ENCODE measurements around the gene ZFYVE19.

ZFYVE19 gene

GRCh38 chr15:40785814-40786213 lies 21.1 kb upstream of the ZFYVE19 start:
- no peaks in the 10 kb centered on the region for H3K27me3 ChIP-seq (ENCODE audit: control insufficient read depth, insufficient read depth, low read length)
- H3K27ac ChIP-seq (ENCODE audit: low read length), result no peak overlapping the region
- peaks cover 24% of the 10 kb centered on the region for H3K4me1 ChIP-seq (ENCODE audit: control insufficient read depth, low read depth, low read length)
- H3K36me3 ChIP-seq (ENCODE audit: control insufficient read depth, low read depth, low read length), result no peaks in the 10 kb centered on the region
- no peaks in the 10 kb centered on the region for H3K9me3 ChIP-seq (ENCODE audit: control insufficient read depth, low read depth, low read length)
- no peak overlapping the region for H3K9ac ChIP-seq (ENCODE audit: low read length)
- H3K4me3 ChIP-seq (ENCODE audit: low read length), result no peak overlapping the region

- H3K9ac ChIP-seq (ENCODE audit: low read length), result peak overlapping the region; percentile 8
- H3K27me3 ChIP-seq (ENCODE audit: control insufficient read depth, insufficient read depth, low read length), result no peaks in the 10 kb centered on the region
- H3K9me3 ChIP-seq (ENCODE audit: control insufficient read depth, low read depth, low read length), result no peaks in the 10 kb centered on the region
- H3K36me3 ChIP-seq (ENCODE audit: control insufficient read depth, low read depth, low read length), result no peaks in the 10 kb centered on the region
- H3K4me1 ChIP-seq (ENCODE audit: control insufficient read depth, low read depth, low read length), result peaks cover 24% of the 10 kb centered on the region
- no peak overlapping the region for H3K27ac ChIP-seq (ENCODE audit: low read length)
- peak overlapping the region; percentile 42 for H3K4me3 ChIP-seq (ENCODE audit: low read length)
These were observed 19.5 kb upstream of the ZFYVE19 start for GRCh38 chr15:40787344-40787841.

- Histone ChIP-seq H3K4me3 (ENCODE audit: low read length) (peak overlapping the region; percentile 26), H3K27ac (ENCODE audit: low read length) (no peak overlapping the region), H3K36me3 (ENCODE audit: control insufficient read depth, low read depth, low read length) (no peaks in the 10 kb centered on the region), H3K9me3 (ENCODE audit: control insufficient read depth, low read depth, low read length) (no peaks in the 10 kb centered on the region), H3K4me1 (ENCODE audit: control insufficient read depth, low read depth, low read length) (peaks cover 24% of the 10 kb centered on the region), H3K9ac (ENCODE audit: low read length) (no peak overlapping the region), H3K27me3 (ENCODE audit: control insufficient read depth, insufficient read depth, low read length) (no peaks in the 10 kb centered on the region)
These were observed 18.9 kb upstream of the ZFYVE19 start for GRCh38 chr15:40787991-40788390.

- no peaks in the 10 kb centered on the region for H3K9me3 ChIP-seq (ENCODE audit: control insufficient read depth, low read depth, low read length)
- peaks cover 24% of the 10 kb centered on the region for H3K4me1 ChIP-seq (ENCODE audit: control insufficient read depth, low read depth, low read length)
- no peaks in the 10 kb centered on the region for H3K27me3 ChIP-seq (ENCODE audit: control insufficient read depth, insufficient read depth, low read length)
- H3K36me3 ChIP-seq (ENCODE audit: control insufficient read depth, low read depth, low read length), result no peaks in the 10 kb centered on the region
- H3K4me3 ChIP-seq (ENCODE audit: low read length), result no peak overlapping the region
- no peak overlapping the region for H3K27ac ChIP-seq (ENCODE audit: low read length)
- no peak overlapping the region for H3K9ac ChIP-seq (ENCODE audit: low read length)
These were observed 17.8 kb upstream of the ZFYVE19 start for GRCh38 chr15:40789119-40789518.

GRCh38 chr15:40789999-40790398 lies 16.9 kb upstream of the ZFYVE19 start:
- no peak overlapping the region for H3K9ac ChIP-seq (ENCODE audit: low read length)
- no peak overlapping the region for H3K27ac ChIP-seq (ENCODE audit: low read length)
- H3K27me3 ChIP-seq (ENCODE audit: control insufficient read depth, insufficient read depth, low read length), result no peaks in the 10 kb centered on the region
- H3K36me3 ChIP-seq (ENCODE audit: control insufficient read depth, low read depth, low read length), result no peaks in the 10 kb centered on the region
- no peak overlapping the region for H3K4me3 ChIP-seq (ENCODE audit: low read length)
- H3K9me3 ChIP-seq (ENCODE audit: control insufficient read depth, low read depth, low read length), result no peaks in the 10 kb centered on the region
- peaks cover 24% of the 10 kb centered on the region for H3K4me1 ChIP-seq (ENCODE audit: control insufficient read depth, low read depth, low read length)

- Histone ChIP-seq H3K4me3 (ENCODE audit: low read length) (no peak overlapping the region), H3K4me1 (ENCODE audit: control insufficient read depth, low read depth, low read length) (peaks cover 20% of the 10 kb centered on the region), H3K9ac (ENCODE audit: low read length) (no peak overlapping the region), H3K27ac (ENCODE audit: low read length) (no peak overlapping the region), H3K36me3 (ENCODE audit: control insufficient read depth, low read depth, low read length) (no peaks in the 10 kb centered on the region), H3K9me3 (ENCODE audit: control insufficient read depth, low read depth, low read length) (no peaks in the 10 kb centered on the region), H3K27me3 (ENCODE audit: control insufficient read depth, insufficient read depth, low read length) (no peaks in the 10 kb centered on the region)
These were observed 16.2 kb upstream of the ZFYVE19 start for GRCh38 chr15:40790718-40791117.

GRCh38 chr15:40792394-40792793 lies 14.5 kb upstream of the ZFYVE19 start:
- Histone ChIP-seq H3K36me3 (ENCODE audit: control insufficient read depth, low read depth, low read length) (no peaks in the 10 kb centered on the region), H3K9me3 (ENCODE audit: control insufficient read depth, low read depth, low read length) (no peaks in the 10 kb centered on the region), H3K4me1 (ENCODE audit: control insufficient read depth, low read depth, low read length) (peaks cover 17% of the 10 kb centered on the region), H3K27me3 (ENCODE audit: control insufficient read depth, insufficient read depth, low read length) (no peaks in the 10 kb centered on the region), H3K9ac (ENCODE audit: low read length) (no peak overlapping the region), H3K4me3 (ENCODE audit: low read length) (no peak overlapping the region), H3K27ac (ENCODE audit: low read length) (no peak overlapping the region)

GRCh38 chr15:40793216-40793989 lies 13.5 kb upstream of the ZFYVE19 start:
- Histone ChIP-seq H3K27ac (ENCODE audit: low read length) (no peak overlapping the region), H3K9me3 (ENCODE audit: control insufficient read depth, low read depth, low read length) (no peaks in the 10 kb centered on the region), H3K27me3 (ENCODE audit: control insufficient read depth, insufficient read depth, low read length) (no peaks in the 10 kb centered on the region), H3K4me1 (ENCODE audit: control insufficient read depth, low read depth, low read length) (peaks cover 16% of the 10 kb centered on the region), H3K4me3 (ENCODE audit: low read length) (no peak overlapping the region), H3K36me3 (ENCODE audit: control insufficient read depth, low read depth, low read length) (no peaks in the 10 kb centered on the region), H3K9ac (ENCODE audit: low read length) (no peak overlapping the region)

GRCh38 chr15:40796041-40796440 lies 10.8 kb upstream of the ZFYVE19 start:
- Histone ChIP-seq H3K9ac (ENCODE audit: low read length) (no peak overlapping the region), H3K36me3 (ENCODE audit: control insufficient read depth, low read depth, low read length) (no peaks in the 10 kb centered on the region), H3K27me3 (ENCODE audit: control insufficient read depth, insufficient read depth, low read length) (no peaks in the 10 kb centered on the region), H3K4me1 (ENCODE audit: control insufficient read depth, low read depth, low read length) (peaks cover 22% of the 10 kb centered on the region), H3K27ac (ENCODE audit: low read length) (no peak overlapping the region), H3K4me3 (ENCODE audit: low read length) (no peak overlapping the region), H3K9me3 (ENCODE audit: control insufficient read depth, low read depth, low read length) (no peaks in the 10 kb centered on the region)

GRCh38 chr15:40796512-40796911 lies 10.4 kb upstream of the ZFYVE19 start:
- Histone ChIP-seq H3K36me3 (ENCODE audit: control insufficient read depth, low read depth, low read length) (no peaks in the 10 kb centered on the region), H3K9ac (ENCODE audit: low read length) (no peak overlapping the region), H3K4me3 (ENCODE audit: low read length) (no peak overlapping the region), H3K4me1 (ENCODE audit: control insufficient read depth, low read depth, low read length) (peaks cover 22% of the 10 kb centered on the region), H3K27ac (ENCODE audit: low read length) (no peak overlapping the region), H3K9me3 (ENCODE audit: control insufficient read depth, low read depth, low read length) (no peaks in the 10 kb centered on the region), H3K27me3 (ENCODE audit: control insufficient read depth, insufficient read depth, low read length) (no peaks in the 10 kb centered on the region)

- Histone ChIP-seq H3K4me3 (ENCODE audit: low read length) (no peak overlapping the region), H3K36me3 (ENCODE audit: control insufficient read depth, low read depth, low read length) (no peaks in the 10 kb centered on the region), H3K4me1 (ENCODE audit: control insufficient read depth, low read depth, low read length) (peaks cover 22% of the 10 kb centered on the region), H3K9ac (ENCODE audit: low read length) (no peak overlapping the region), H3K27me3 (ENCODE audit: control insufficient read depth, insufficient read depth, low read length) (no peaks in the 10 kb centered on the region), H3K9me3 (ENCODE audit: control insufficient read depth, low read depth, low read length) (no peaks in the 10 kb centered on the region), H3K27ac (ENCODE audit: low read length) (no peak overlapping the region)
These were observed 7.4 kb upstream of the ZFYVE19 start for GRCh38 chr15:40799523-40799922.

GRCh38 chr15:40803076-40803475 lies 3.8 kb upstream of the ZFYVE19 start:
- no peaks in the 10 kb centered on the region for H3K27me3 ChIP-seq (ENCODE audit: control insufficient read depth, insufficient read depth, low read length)
- H3K36me3 ChIP-seq (ENCODE audit: control insufficient read depth, low read depth, low read length), result no peaks in the 10 kb centered on the region
- H3K27ac ChIP-seq (ENCODE audit: low read length), result no peak overlapping the region
- H3K4me3 ChIP-seq (ENCODE audit: low read length), result no peak overlapping the region
- no peak overlapping the region for H3K9ac ChIP-seq (ENCODE audit: low read length)
- no peaks in the 10 kb centered on the region for H3K9me3 ChIP-seq (ENCODE audit: control insufficient read depth, low read depth, low read length)
- peaks cover 18% of the 10 kb centered on the region for H3K4me1 ChIP-seq (ENCODE audit: control insufficient read depth, low read depth, low read length)

Measured in iPS-18a (cell line).